CD14-positive monocyte (primary cell): Measurements from ENCODE around the gene CDK12. TPM values are rescaled to one million over a fixed set of nuclear protein-coding genes. Genes with fewer than 3 reads are reported as not detected.

Source experiments
- DNase-seq, 3 donors: peaks; one replicate each; pipeline ENCODE4 v3.0.0-alpha.2; 2011 to 2022
- H2AFZ ChIP-seq: 2 replicates; pipeline ENCODE4 v1.6.0; 2012; ENCODE audit warnings: mild to moderate bottlenecking, low read depth, low read length, inconsistent platforms; ENCODE audit not compliant: insufficient read depth, poor library complexity, severe bottlenecking
- H3K27ac ChIP-seq, 2 donors: 1 replicate in 1 of 2; 2 replicates in 1 of 2; pipeline ENCODE4 v1.5.1; 2012 to 2013; ENCODE audit warnings: low read length in 2 of 2, control low read depth in 1 of 2, inconsistent platforms in 1 of 2, low read depth in 1 of 2, mild to moderate bottlenecking in 1 of 2
- H3K27me3 ChIP-seq, 2 donors: one replicate each; pipeline versions ENCODE4 v1.6.0 to v1.6.1; 2011 to 2013; ENCODE audit warnings: low read length in 2 of 2; ENCODE audit not compliant: control insufficient read depth in 2 of 2, insufficient read depth in 2 of 2
- H3K36me3 ChIP-seq, 2 donors: replicated peaks in 1 of 2; 1 replicate in 1 of 2; 2 replicates in 1 of 2; pipeline versions ENCODE4 v1.5.1 to v1.6.1; 2012 to 2013; ENCODE audit warnings: low read length in 2 of 2, control low read depth in 1 of 2, inconsistent platforms in 1 of 2, mild to moderate bottlenecking in 1 of 2; ENCODE audit not compliant: insufficient read depth in 2 of 2, control insufficient read depth in 1 of 2
- H3K4me1 ChIP-seq, 2 donors: 1 replicate in 1 of 2; 2 replicates in 1 of 2; pipeline versions ENCODE4 v1.5.1 to v1.6.1; 2012 to 2013; ENCODE audit warnings: low read length in 2 of 2, control low read depth in 1 of 2, inconsistent platforms in 1 of 2, mild to moderate bottlenecking in 1 of 2, moderate library complexity in 1 of 2; ENCODE audit not compliant: insufficient read depth in 2 of 2, control insufficient read depth in 1 of 2
- H3K4me2 ChIP-seq: replicated peaks from 2 replicates; pipeline ENCODE3; 2012; ENCODE audit warnings: low read length, moderate library complexity, mild to moderate bottlenecking; ENCODE audit not compliant: poor library complexity, severe bottlenecking; ENCODE audit errors: extremely low read depth
- H3K4me3 ChIP-seq, 3 experiments: fragments of 200-600 bp in 1 of 3; sonication (generic) in 1 of 3; replicated peaks in 1 of 3; 1 replicate in 2 of 3; 2 replicates in 1 of 3; pipeline ENCODE4 v1.5.1; 2011 to 2013; ENCODE audit warnings: low read length in 3 of 3, mild to moderate bottlenecking in 3 of 3, control low read depth in 2 of 3, low read depth in 2 of 3, inconsistent platforms in 1 of 3, moderate library complexity in 1 of 3
- H3K79me2 ChIP-seq: 2 replicates; pipeline ENCODE4 v1.6.0; 2012; ENCODE audit warnings: mild to moderate bottlenecking, control low read depth, inconsistent platforms, low read length, moderate library complexity; ENCODE audit not compliant: insufficient read depth
- H3K9ac ChIP-seq: 2 replicates; pipeline ENCODE4 v1.6.0; 2017; ENCODE audit warnings: low read length, mild to moderate bottlenecking; ENCODE audit not compliant: insufficient read depth, poor library complexity, severe bottlenecking
- H3K9me3 ChIP-seq, 2 donors: replicated peaks in 1 of 2; 1 replicate in 1 of 2; 2 replicates in 1 of 2; pipeline versions ENCODE4 v1.5.1 to v1.6.1; 2012 to 2013; ENCODE audit warnings: low read length in 2 of 2, control low read depth in 1 of 2; ENCODE audit not compliant: control insufficient read depth in 1 of 2, insufficient read depth in 1 of 2
- H4K20me1 ChIP-seq: 2 replicates; pipeline ENCODE4 v1.6.0; 2012; ENCODE audit warnings: mild to moderate bottlenecking, low read length, control low read depth, moderate library complexity; ENCODE audit not compliant: insufficient read depth
- H3K27ac Mint-ChIP-seq, 7 donors: one replicate each; pipeline ENCODE4 v1.8.0; 2020; ENCODE audit warnings: mild to moderate bottlenecking in 7 of 7, mixed read lengths in 7 of 7, moderate library complexity in 6 of 7, inconsistent platforms in 2 of 7
- H3K27me3 Mint-ChIP-seq, 3 donors: one replicate each; pipeline ENCODE4 v1.8.0; 2021 to 2022; ENCODE audit warnings: low read depth in 3 of 3, mild to moderate bottlenecking in 3 of 3, mixed read lengths in 3 of 3, moderate library complexity in 3 of 3, inconsistent platforms in 1 of 3
- H3K36me3 Mint-ChIP-seq, 2 donors: one replicate each; pipeline ENCODE4 v1.8.0; 2020; ENCODE audit warnings: mixed read lengths in 2 of 2, inconsistent platforms in 1 of 2, mild to moderate bottlenecking in 1 of 2
- H3K4me1 Mint-ChIP-seq: one replicate; pipeline ENCODE4 v1.8.0; 2020; ENCODE audit warnings: mild to moderate bottlenecking, mixed read lengths
- H3K4me3 Mint-ChIP-seq, 2 donors: one replicate each; pipeline ENCODE4 v1.8.0; 2020; ENCODE audit warnings: mild to moderate bottlenecking in 2 of 2, mixed read lengths in 2 of 2, moderate library complexity in 1 of 2
- H3K9me3 Mint-ChIP-seq, 7 donors: one replicate each; pipeline ENCODE4 v1.8.0; 2020 to 2022; ENCODE audit warnings: mixed read lengths in 7 of 7, mild to moderate bottlenecking in 6 of 7, moderate library complexity in 6 of 7, inconsistent platforms in 2 of 7
- CTCF ChIP-seq: fragments of 200-600 bp; IDR thresholded peaks from one replicate; pipeline ENCODE4 v1.8.0; 2022; ENCODE audit warnings: antibody characterized with exemption, mild to moderate bottlenecking
- WGBS: methylation state at CpG from one replicate; pipeline ENCODE4 v1.1.5; 2013; ENCODE audit warnings: missing lambda C conversion rate; ENCODE audit not compliant: insufficient coverage; 5-methylcytosine and 5-hydroxymethylcytosine counted together
- intact Hi-C, 2 donors: fragments of 100-400 bp; cut with micrococcal nuclease; formaldehyde crosslinking; loops; one replicate each; pipeline versions ENCODE4 v1.15.0 to v1.15.1; 2023
- polyA plus RNA-seq, 3 donors: library from polyadenylated mRNA; depleted of rRNA in 1 of 3; unstranded in 2 of 3; stranded (reverse) in 1 of 3; fragments of 300-500 nt in 2 of 3; fragments of >200 nt in 1 of 3; fragmentation: Illumina TruSeq in 2 of 3; gene quantifications; 1 replicate in 2 of 3; 2 replicates in 1 of 3; pipeline ENCODE4 v1.2.3, GENCODE V29; 2012 to 2021

Gene CDK12
- polyA plus RNA-seq, 3 donors, result 0.62 to 21.9 (median 1.3) TPM

GRCh38 chr17:39553341-39553945 is 92.2 kb downstream of the CDK12 start:
- no peak overlapping the region for H3K4me3 Mint-ChIP-seq
- 100% methylated on average over 1 of the region's 2 CpGs for WGBS
- intact Hi-C loops, result no loop called here

GRCh38 chr17:39555368-39555767 is 94.1 kb downstream of the CDK12 start:
- H3K27ac ChIP-seq, result no peak overlapping the region
- no CpG with 5 or more reads among the region's 2 CpGs for WGBS
- DNase-seq, result no peak
- no peak for TF ChIP-seq CTCF
- Mint-ChIP-seq H3K4me3 (no peak overlapping the region), H3K27me3 (peaks cover 0 to 2% (median 0%) of the 10 kb centered on the region in 3 donors), H3K27ac (peak overlapping the region in 1 of 7 donors; percentile 24), H3K4me1 (peaks cover 13% of the 10 kb centered on the region), H3K36me3 (peaks cover 77 to 85% of the 10 kb centered on the region in 2 donors), H3K9me3 (no peaks in the 10 kb centered on the region)
- H3K27me3 ChIP-seq, result no peaks in the 10 kb centered on the region
- peaks cover 3 to 10% of the 10 kb centered on the region in 2 donors for H3K4me1 ChIP-seq
- no peaks in the 10 kb centered on the region for H4K20me1 ChIP-seq
- no peak overlapping the region for H2AFZ ChIP-seq
- H3K36me3 ChIP-seq, result peaks cover 62 to 88% of the 10 kb centered on the region in 2 donors
- H3K79me2 ChIP-seq, result no peaks in the 10 kb centered on the region
- no peak overlapping the region for H3K4me3 ChIP-seq
- H3K9me3 ChIP-seq, result no peaks in the 10 kb centered on the region
- H3K9ac ChIP-seq, result no peak overlapping the region
- intact Hi-C loops, result no loop called here
- no peak overlapping the region for H3K4me2 ChIP-seq

More at GRCh38 chr17:39553341-39553945, 92.2 kb downstream of the CDK12 start:
- H3K9ac ChIP-seq, result no peak overlapping the region
- H3K27ac Mint-ChIP-seq, result peak overlapping the region in 1 of 7 donors; percentile 52
- no peaks in the 10 kb centered on the region for H4K20me1 ChIP-seq
- peaks cover 18% of the 10 kb centered on the region for H3K4me1 Mint-ChIP-seq
- H3K27me3 Mint-ChIP-seq, result peaks cover 0 to 2% (median 0%) of the 10 kb centered on the region in 3 donors
- no peak overlapping the region for H2AFZ ChIP-seq
- H3K79me2 ChIP-seq, result no peaks in the 10 kb centered on the region
- H3K27ac ChIP-seq, result no peak overlapping the region
- no peak for TF ChIP-seq CTCF
- no peaks in the 10 kb centered on the region for H3K9me3 Mint-ChIP-seq
- no peak overlapping the region for H3K4me2 ChIP-seq
- H3K4me1 ChIP-seq, result peaks cover 3 to 13% of the 10 kb centered on the region in 2 donors
- H3K27me3 ChIP-seq, result no peaks in the 10 kb centered on the region
- no peaks in the 10 kb centered on the region for H3K9me3 ChIP-seq
- DNase-seq, result no peak
- H3K36me3 Mint-ChIP-seq, result peaks cover 78 to 87% of the 10 kb centered on the region in 2 donors
- peaks cover 72 to 88% of the 10 kb centered on the region in 2 donors for H3K36me3 ChIP-seq
- H3K4me3 ChIP-seq, result no peak overlapping the region
